SK-MEL-5 (cell line): ENCODE measurements around the gene CDC42. TPM values are rescaled to one million over a fixed set of nuclear protein-coding genes. Genes with fewer than 3 reads are reported as not detected.
"Not testable (repeated sequence)": the region's sequence is repeated elsewhere in the genome, so short reads cannot be mapped to it uniquely, and the experiment has no call there.

Experiments
- DNase-seq: peaks from one replicate; pipeline ENCODE4 v3.0.0-alpha.2; 2016; ENCODE audit warnings: low read depth, low spot score
- in situ Hi-C: cut with HindIII; loops from 2 replicates; pipeline ENCODE4 v1.10.0; 2016; ENCODE audit warnings: low sequenced_read_pairs, high pct_unique_total_duplicates, low pct_unique_long_range_greater_than_20kb
- total RNA-seq: library from RNA; depleted of rRNA; stranded (reverse); fragments of >200 nt; shearing (Covaris generic); gene quantifications from 2 replicates; pipeline ENCODE4 v1.2.3, GENCODE V29; 2014

The CDC42 gene
- total RNA-seq, 1 experiment from 2014 or later, result 257 TPM

- DNase-seq, result no peak
- in situ Hi-C loops, result no loop called here
Observed at GRCh38 chr1:22030473-22030872, 22.0 kb upstream of the CDC42 start.

- DNase-seq, result no peak
- in situ Hi-C loops, result no loop called here
Observed at GRCh38 chr1:22031214-22031962, 21.1 kb upstream of the CDC42 start.

GRCh38 chr1:22034834-22035233 lies 17.7 kb upstream of the CDC42 start:
- DNase-seq, in situ Hi-C loops: not testable (repeated sequence)

GRCh38 chr1:22037520-22037919 lies 15.0 kb upstream of the CDC42 start:
- DNase-seq, result no peak
- in situ Hi-C loops, result no loop called here

GRCh38 chr1:22038036-22038435 lies 14.5 kb upstream of the CDC42 start:
- in situ Hi-C loops, result no loop called here
- no peak for DNase-seq

- no peak for DNase-seq
- in situ Hi-C loops, result no loop called here
Observed at GRCh38 chr1:22039594-22040285, 12.8 kb upstream of the CDC42 start.

GRCh38 chr1:22040286-22040623 lies 12.3 kb upstream of the CDC42 start:
- no peak for DNase-seq
- in situ Hi-C loops, result no loop called here

- DNase-seq, result no peak
- in situ Hi-C loops, result no loop called here
Observed at GRCh38 chr1:22041505-22041904, 11.0 kb upstream of the CDC42 start.

- DNase-seq, result no peak
- in situ Hi-C loops, result no loop called here
Observed at GRCh38 chr1:22043198-22043769, 9.2 kb upstream of the CDC42 start.

- DNase-seq, result no peak
- in situ Hi-C loops, result no loop called here
Observed at GRCh38 chr1:22044690-22045420, 7.7 kb upstream of the CDC42 start.

GRCh38 chr1:22045604-22046228 lies 6.8 kb upstream of the CDC42 start:
- no peak for DNase-seq
- in situ Hi-C loops, result no loop called here

GRCh38 chr1:22048351-22049192 lies 3.9 kb upstream of the CDC42 start:
- in situ Hi-C loops, result no loop called here
- peak; percentile 39 for DNase-seq

- in situ Hi-C loops, result no loop called here
- DNase-seq, result no peak
Observed at GRCh38 chr1:22050330-22050729, 2.2 kb upstream of the CDC42 start.

- in situ Hi-C loops, result no loop called here
- DNase-seq, result no peak
Observed at GRCh38 chr1:22051607-22052114, 848 bp upstream of the CDC42 start.

- in situ Hi-C loops, result no loop called here
- peak; percentile 42 for DNase-seq
Observed at GRCh38 chr1:22053017-22053860, 730 bp downstream of the CDC42 start.
